HepG2 (cell line): ENCODE results near the gene MTHFD1L. TPM values are rescaled to one million over a fixed set of nuclear protein-coding genes. Genes with fewer than 3 reads are reported as not detected.

Experiments
- ASH2L ChIP-seq: fragments of 300-600, 200-600 bp; sonication (generic); IDR thresholded peaks from 2 replicates; pipeline ENCODE4 v1.7.0; 2017; ENCODE audit warnings: low read depth, mild to moderate bottlenecking, moderate library complexity, mixed read lengths, low read length; ENCODE audit not compliant: insufficient read length
- CEBPG ChIP-seq: IDR thresholded peaks from 2 replicates; pipeline ENCODE4 v1.6.1; 2016
- CHD4 ChIP-seq: fragments of 200-600 bp; sonication (generic); IDR thresholded peaks from 2 replicates; pipeline ENCODE4 v1.7.0; 2017; ENCODE audit warnings: mild to moderate bottlenecking, low read length, borderline replicate concordance
- EP300 ChIP-seq, 3 experiments: sonication (generic) in 1 of 3; formaldehyde crosslinking in 1 of 3; IDR thresholded peaks; 2 replicates each; pipeline versions ENCODE4 v1.5.1 to v1.6.1; 2011 to 2020; ENCODE audit warnings: low read depth in 2 of 3, low read length in 2 of 3, borderline replicate concordance in 1 of 3, improper control_type of control experiment in 1 of 3, mild to moderate bottlenecking in 1 of 3, missing genetic modification reagents in 1 of 3, moderate library complexity in 1 of 3
- ETV5 ChIP-seq: IDR thresholded peaks from 2 replicates; pipeline ENCODE4 v1.6.1; 2018; ENCODE audit warnings: missing biosample characterization, missing genetic modification reagents, inconsistent platforms, borderline replicate concordance
- FOSL2 ChIP-seq: sonication (generic); formaldehyde crosslinking; IDR thresholded peaks from 2 replicates; pipeline ENCODE4 v1.4.0; 2020; ENCODE audit warnings: missing genetic modification reagents
- HMG20A ChIP-seq: IDR thresholded peaks from 2 replicates; pipeline ENCODE4 v1.6.1; 2016; ENCODE audit warnings: borderline replicate concordance
- NFIC ChIP-seq: IDR thresholded peaks from 2 replicates; pipeline ENCODE4 v1.6.1; 2012; ENCODE audit warnings: mild to moderate bottlenecking, low read length, inconsistent platforms
- NR2F6 ChIP-seq, 2 experiments: IDR thresholded peaks; 2 replicates each; pipeline ENCODE4 v1.6.1; 2016; ENCODE audit warnings: antibody characterized with exemption in 1 of 2, mild to moderate bottlenecking in 1 of 2
- ONECUT2 ChIP-seq: sonication (generic); formaldehyde crosslinking; IDR thresholded peaks from 2 replicates; pipeline ENCODE4 v1.4.0; 2020; ENCODE audit warnings: missing genetic modification reagents
- WIZ ChIP-seq: sonication (generic); formaldehyde crosslinking; IDR thresholded peaks from 2 replicates; pipeline ENCODE4 v1.5.1; 2020; ENCODE audit warnings: mild to moderate bottlenecking, missing genetic modification reagents
- ZNF317 ChIP-seq: sonication (generic); formaldehyde crosslinking; IDR thresholded peaks from 2 replicates; pipeline ENCODE4 v1.5.0; 2020; ENCODE audit warnings: mild to moderate bottlenecking, missing genetic modification reagents
- ZNF614 ChIP-seq: IDR thresholded peaks from 2 replicates; pipeline ENCODE4 v1.6.1; 2018; ENCODE audit warnings: missing biosample characterization, missing genetic modification reagents, inconsistent platforms, borderline replicate concordance
- polyA plus RNA-seq, 8 experiments: library from polyadenylated mRNA; depleted of rRNA in 3 of 8; stranded (reverse) in 7 of 8; unstranded in 1 of 8; fragments of >200 nt; fragmentation: Illumina TruSeq in 4 of 8; extraction: Trizol in 4 of 8; gene quantifications; 2 replicates each; pipeline versions ENCODE4 v1.2.1 to v1.2.3, GENCODE V29; 2011 to 2016; ENCODE audit warnings: low read depth in 4 of 8, missing spikeins in 1 of 8, mixed read lengths in 1 of 8; ENCODE audit not compliant: insufficient read depth in 1 of 8
- total RNA-seq, 5 experiments: library from RNA; depleted of rRNA; stranded (reverse); fragments of >200 nt; fragmentation: Illumina TruSeq; extraction: Trizol; gene quantifications; 2 replicates each; pipeline ENCODE4 v1.2.3, GENCODE V29; 2016; ENCODE audit warnings: low read depth in 1 of 5
- TF ChIP-seq, protein P1 (sequence below), 2 experiments: fragments of 450-650 bp in 1 of 2; sonication (generic) in 1 of 2; formaldehyde crosslinking; IDR thresholded peaks; 2 replicates each; pipeline versions ENCODE4 v1.5.0 to v1.8.0; 2020 to 2022; ENCODE audit warnings: mild to moderate bottlenecking in 1 of 2, missing genetic modification reagents in 1 of 2
- TF ChIP-seq, protein P2 (sequence below): sonication (generic); formaldehyde crosslinking; IDR thresholded peaks from 2 replicates; pipeline ENCODE4 v1.4.0; 2020; ENCODE audit warnings: missing genetic modification reagents
- TF ChIP-seq, protein P3 (sequence below): sonication (generic); formaldehyde crosslinking; conservative IDR thresholded peaks from 2 replicates; pipeline ENCODE4 v1.4.0; 2020; ENCODE audit warnings: mild to moderate bottlenecking, missing genetic modification reagents, moderate library complexity
- TF ChIP-seq, protein P4 (sequence below): IDR thresholded peaks from 2 replicates; pipeline ENCODE4 v1.4.0; 2020; ENCODE audit warnings: mild to moderate bottlenecking, missing genetic modification reagents

MTHFD1L gene
- total and polyA plus RNA-seq, 2 of the 13 experiments (the other 11 are each of a cell fraction or from before 2014, with no cell fraction given): 24.0 to 39.6 TPM

DNA sequence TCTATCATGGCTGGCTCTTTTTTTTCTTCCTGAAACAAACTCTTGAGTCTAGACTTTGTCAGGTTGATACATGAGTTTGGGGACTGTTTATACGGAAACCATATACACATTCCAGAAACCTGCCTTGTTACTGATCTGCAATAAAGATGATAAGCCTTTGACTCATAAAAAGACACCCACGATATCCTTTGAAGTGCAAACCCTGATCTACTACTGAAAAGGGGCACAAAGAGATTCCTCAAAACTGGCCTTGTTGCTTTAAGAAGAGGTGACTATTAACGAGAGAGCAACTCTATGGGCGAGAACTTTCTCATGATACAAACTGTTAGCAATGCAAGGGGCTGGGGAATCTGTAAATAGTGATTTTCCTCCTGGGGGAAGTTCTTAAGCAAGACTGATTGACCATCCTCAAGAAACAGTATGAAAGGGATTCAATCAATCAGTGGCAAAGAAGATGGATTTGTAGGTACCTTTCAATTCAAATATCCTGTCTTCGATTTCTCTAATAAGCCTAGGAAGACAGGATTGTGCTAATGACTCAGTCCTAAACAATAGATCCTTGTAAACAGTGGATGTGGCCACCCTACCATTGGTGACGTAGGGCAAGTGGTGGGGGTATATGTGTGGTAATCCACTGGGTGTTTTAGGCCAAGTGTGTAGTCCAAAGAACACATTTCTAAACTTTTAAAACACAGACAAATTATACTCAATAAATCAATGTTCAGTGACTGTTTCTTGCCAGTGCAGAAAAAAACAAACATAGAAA lies 260.3 kb downstream of the MTHFD1L start (continued):
- TF ChIP-seq WIZ (CRISPR knock-in tag): 0 out of 2 replicates have a peak, but pooled peaks have one; percentile 28
- peak; percentile 40; the same call in 1 of the 2 replicates for TF ChIP-seq ZNF317
- peak; percentile 85 for TF ChIP-seq FOSL2
- peak; percentile 32; the same call in 1 of the 2 replicates for TF ChIP-seq ETV5 (CRISPR knock-in tag)
- peak; percentile 60; the same call in 1 of the 2 replicates for TF ChIP-seq CHD4
- TF ChIP-seq NFIC: 0 out of 2 replicates have a peak, but pooled peaks have one; percentile 41
- TF ChIP-seq, protein P1, sequence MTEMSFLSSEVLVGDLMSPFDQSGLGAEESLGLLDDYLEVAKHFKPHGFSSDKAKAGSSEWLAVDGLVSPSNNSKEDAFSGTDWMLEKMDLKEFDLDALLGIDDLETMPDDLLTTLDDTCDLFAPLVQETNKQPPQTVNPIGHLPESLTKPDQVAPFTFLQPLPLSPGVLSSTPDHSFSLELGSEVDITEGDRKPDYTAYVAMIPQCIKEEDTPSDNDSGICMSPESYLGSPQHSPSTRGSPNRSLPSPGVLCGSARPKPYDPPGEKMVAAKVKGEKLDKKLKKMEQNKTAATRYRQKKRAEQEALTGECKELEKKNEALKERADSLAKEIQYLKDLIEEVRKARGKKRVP (CRISPR knock-in tag; IDR thresholded peaks at IDR 0.05): 0 out of 4 replicates have a peak, but pooled peaks of 1 of the 2 experiments have one; percentile 38
- TF ChIP-seq HMG20A (CRISPR knock-in tag): peak; percentile 44; the same call in 1 of the 2 replicates
- TF ChIP-seq ASH2L: peak; percentile 52
- TF ChIP-seq NR2F6 (IDR thresholded peaks at IDR 0.05): peak; percentile 56; the same call in 1 of the 2 replicates
- 0 out of 2 replicates have a peak, but pooled peaks have one; percentile 24 for TF ChIP-seq NR2F6 (CRISPR knock-in tag; IDR thresholded peaks at IDR 0.05)
- TF ChIP-seq, protein P2, sequence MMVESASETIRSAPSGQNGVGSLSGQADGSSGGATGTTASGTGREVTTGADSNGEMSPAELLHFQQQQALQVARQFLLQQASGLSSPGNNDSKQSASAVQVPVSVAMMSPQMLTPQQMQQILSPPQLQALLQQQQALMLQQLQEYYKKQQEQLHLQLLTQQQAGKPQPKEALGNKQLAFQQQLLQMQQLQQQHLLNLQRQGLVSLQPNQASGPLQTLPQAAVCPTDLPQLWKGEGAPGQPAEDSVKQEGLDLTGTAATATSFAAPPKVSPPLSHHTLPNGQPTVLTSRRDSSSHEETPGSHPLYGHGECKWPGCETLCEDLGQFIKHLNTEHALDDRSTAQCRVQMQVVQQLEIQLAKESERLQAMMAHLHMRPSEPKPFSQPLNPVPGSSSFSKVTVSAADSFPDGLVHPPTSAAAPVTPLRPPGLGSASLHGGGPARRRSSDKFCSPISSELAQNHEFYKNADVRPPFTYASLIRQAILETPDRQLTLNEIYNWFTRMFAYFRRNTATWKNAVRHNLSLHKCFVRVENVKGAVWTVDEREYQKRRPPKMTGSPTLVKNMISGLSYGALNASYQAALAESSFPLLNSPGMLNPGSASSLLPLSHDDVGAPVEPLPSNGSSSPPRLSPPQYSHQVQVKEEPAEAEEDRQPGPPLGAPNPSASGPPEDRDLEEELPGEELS (CRISPR knock-in tag): 0 out of 2 replicates have a peak, but pooled peaks have one; percentile 38
- TF ChIP-seq CEBPG (CRISPR knock-in tag): peak; percentile 74
- peak; percentile 10 to 75; a peak in 2 of 4 replicates for TF ChIP-seq EP300 (IDR thresholded peaks at IDR 0.05; ENCODE audit: low read depth in 2 of 2, low read length in 2 of 2)
- TF ChIP-seq EP300 (CRISPR knock-in tag; IDR thresholded peaks at IDR 0.05; ENCODE audit: borderline replicate concordance): 0 out of 2 replicates have a peak, but pooled peaks have one; percentile 36
- 0 out of 2 replicates have a peak, but pooled peaks have one; percentile 28 for TF ChIP-seq ZNF614 (CRISPR knock-in tag)
- TF ChIP-seq, protein P3, sequence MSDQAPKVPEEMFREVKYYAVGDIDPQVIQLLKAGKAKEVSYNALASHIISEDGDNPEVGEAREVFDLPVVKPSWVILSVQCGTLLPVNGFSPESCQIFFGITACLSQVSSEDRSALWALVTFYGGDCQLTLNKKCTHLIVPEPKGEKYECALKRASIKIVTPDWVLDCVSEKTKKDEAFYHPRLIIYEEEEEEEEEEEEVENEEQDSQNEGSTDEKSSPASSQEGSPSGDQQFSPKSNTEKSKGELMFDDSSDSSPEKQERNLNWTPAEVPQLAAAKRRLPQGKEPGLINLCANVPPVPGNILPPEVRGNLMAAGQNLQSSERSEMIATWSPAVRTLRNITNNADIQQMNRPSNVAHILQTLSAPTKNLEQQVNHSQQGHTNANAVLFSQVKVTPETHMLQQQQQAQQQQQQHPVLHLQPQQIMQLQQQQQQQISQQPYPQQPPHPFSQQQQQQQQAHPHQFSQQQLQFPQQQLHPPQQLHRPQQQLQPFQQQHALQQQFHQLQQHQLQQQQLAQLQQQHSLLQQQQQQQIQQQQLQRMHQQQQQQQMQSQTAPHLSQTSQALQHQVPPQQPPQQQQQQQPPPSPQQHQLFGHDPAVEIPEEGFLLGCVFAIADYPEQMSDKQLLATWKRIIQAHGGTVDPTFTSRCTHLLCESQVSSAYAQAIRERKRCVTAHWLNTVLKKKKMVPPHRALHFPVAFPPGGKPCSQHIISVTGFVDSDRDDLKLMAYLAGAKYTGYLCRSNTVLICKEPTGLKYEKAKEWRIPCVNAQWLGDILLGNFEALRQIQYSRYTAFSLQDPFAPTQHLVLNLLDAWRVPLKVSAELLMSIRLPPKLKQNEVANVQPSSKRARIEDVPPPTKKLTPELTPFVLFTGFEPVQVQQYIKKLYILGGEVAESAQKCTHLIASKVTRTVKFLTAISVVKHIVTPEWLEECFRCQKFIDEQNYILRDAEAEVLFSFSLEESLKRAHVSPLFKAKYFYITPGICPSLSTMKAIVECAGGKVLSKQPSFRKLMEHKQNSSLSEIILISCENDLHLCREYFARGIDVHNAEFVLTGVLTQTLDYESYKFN: peak; percentile 80
- TF ChIP-seq ONECUT2 (CRISPR knock-in tag): peak; percentile 62; the same call in 1 of the 2 replicates
- TF ChIP-seq, protein P4, sequence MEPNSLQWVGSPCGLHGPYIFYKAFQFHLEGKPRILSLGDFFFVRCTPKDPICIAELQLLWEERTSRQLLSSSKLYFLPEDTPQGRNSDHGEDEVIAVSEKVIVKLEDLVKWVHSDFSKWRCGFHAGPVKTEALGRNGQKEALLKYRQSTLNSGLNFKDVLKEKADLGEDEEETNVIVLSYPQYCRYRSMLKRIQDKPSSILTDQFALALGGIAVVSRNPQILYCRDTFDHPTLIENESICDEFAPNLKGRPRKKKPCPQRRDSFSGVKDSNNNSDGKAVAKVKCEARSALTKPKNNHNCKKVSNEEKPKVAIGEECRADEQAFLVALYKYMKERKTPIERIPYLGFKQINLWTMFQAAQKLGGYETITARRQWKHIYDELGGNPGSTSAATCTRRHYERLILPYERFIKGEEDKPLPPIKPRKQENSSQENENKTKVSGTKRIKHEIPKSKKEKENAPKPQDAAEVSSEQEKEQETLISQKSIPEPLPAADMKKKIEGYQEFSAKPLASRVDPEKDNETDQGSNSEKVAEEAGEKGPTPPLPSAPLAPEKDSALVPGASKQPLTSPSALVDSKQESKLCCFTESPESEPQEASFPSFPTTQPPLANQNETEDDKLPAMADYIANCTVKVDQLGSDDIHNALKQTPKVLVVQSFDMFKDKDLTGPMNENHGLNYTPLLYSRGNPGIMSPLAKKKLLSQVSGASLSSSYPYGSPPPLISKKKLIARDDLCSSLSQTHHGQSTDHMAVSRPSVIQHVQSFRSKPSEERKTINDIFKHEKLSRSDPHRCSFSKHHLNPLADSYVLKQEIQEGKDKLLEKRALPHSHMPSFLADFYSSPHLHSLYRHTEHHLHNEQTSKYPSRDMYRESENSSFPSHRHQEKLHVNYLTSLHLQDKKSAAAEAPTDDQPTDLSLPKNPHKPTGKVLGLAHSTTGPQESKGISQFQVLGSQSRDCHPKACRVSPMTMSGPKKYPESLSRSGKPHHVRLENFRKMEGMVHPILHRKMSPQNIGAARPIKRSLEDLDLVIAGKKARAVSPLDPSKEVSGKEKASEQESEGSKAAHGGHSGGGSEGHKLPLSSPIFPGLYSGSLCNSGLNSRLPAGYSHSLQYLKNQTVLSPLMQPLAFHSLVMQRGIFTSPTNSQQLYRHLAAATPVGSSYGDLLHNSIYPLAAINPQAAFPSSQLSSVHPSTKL (CRISPR knock-in tag): peak; percentile 85
